ES-I3 (cell line): ENCODE data around the gene PCDHB12.
A peak's percentile ranks its signal among the peaks of the same experiment; 100 is the strongest.
"Not testable (repeated sequence)": the region's sequence is repeated elsewhere in the genome, so short reads cannot be mapped to it uniquely, and the experiment has no call there.

Source experiments
- H3K36me3 ChIP-seq: 2 replicates; pipeline ENCODE4 v1.6.1; 2013; ENCODE audit warnings: mild to moderate bottlenecking, low read length, control low read depth, moderate library complexity; ENCODE audit not compliant: insufficient read depth
- H3K4me1 ChIP-seq: 2 replicates; pipeline ENCODE4 v1.6.1; 2013; ENCODE audit warnings: mild to moderate bottlenecking, control low read depth, low read length; ENCODE audit not compliant: insufficient read depth
- H3K9ac ChIP-seq: 2 replicates; pipeline ENCODE4 v1.6.1; 2013; ENCODE audit warnings: low read depth, mild to moderate bottlenecking, low read length, moderate library complexity
- H3K9me3 ChIP-seq: 2 replicates; pipeline ENCODE4 v1.6.1; 2013; ENCODE audit warnings: mild to moderate bottlenecking, low read length, moderate library complexity; ENCODE audit not compliant: control insufficient read depth, insufficient read depth

Gene PCDHB12

DNA sequence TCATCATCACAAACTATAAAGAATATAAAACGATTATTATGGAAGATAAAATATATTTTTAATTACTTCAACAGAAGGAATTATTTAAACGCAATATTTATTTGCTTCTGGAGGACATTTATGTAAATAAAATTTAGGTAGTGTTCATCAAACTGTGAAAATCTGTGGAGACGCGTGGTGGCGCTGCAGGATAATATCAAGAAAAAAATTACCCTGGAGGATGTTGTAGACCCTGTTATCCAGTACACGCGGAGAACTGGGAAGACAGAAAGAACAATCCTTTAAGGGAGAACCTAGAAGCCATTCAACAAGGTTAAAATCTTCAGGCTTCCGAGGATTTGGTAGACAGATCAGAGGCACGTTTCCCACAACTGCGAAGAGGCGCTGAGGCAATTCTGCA lies at the start of gene PCDHB12:
Gene PCDHB12, plus strand, starts transcription at position 242 of the 400 bp plus-strand sequence. CDS start 189 bp downstream, outside the sequence.
- Histone ChIP-seq H3K36me3 (no peaks in the 10 kb centered on the region), H3K9ac (no peak within 1 kb of the TSS), H3K4me1 (no peaks in the 10 kb centered on the region), H3K9me3 (no peaks in the 10 kb centered on the region)

DNA sequence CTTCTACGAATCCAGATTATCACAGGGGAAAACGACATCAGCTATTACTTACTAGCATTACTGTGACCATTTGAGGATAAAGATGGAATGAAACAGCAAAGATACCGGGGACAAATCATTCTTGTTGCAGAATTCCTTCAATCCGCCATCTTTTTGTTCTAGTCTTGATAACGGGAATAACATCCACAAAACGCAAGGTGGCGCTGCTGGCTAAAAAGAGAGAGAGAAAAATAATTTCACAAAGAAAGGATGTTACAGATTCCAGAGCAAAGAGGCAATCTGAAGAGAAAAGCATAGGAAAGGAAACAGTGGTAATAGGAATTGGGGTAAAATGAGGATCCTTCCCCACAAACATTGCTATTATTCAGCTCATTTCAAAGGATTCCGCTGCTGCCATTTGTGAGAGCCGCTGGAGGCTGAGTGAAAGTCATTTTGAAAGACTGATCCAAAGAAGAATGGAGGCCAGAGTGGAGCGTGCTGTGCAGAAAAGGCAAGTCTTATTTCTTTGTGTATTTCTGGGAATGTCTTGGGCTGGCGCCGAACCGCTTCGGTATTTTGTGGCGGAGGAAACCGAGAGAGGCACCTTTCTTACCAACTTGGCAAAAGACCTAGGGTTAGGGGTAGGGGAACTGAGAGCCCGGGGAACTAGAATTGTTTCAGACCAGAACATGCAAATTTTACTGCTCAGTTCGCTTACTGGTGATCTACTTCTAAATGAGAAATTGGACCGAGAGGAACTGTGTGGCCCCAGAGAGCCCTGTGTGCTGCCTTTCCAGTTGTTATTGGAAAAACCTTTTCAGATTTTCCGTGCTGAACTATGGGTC lies 35.9 kb upstream of the PCDHB12 start, which contains the start of gene PCDHB7:
Gene PCDHB7, plus strand, starts transcription at position 264 of the 824 bp plus-strand sequence. Its CDS starts 192 bp downstream, at position 456.
- Histone ChIP-seq H3K9me3 (no peaks in the 10 kb centered on the region; the same call in 1 of the 2 replicates), H3K36me3 (no peaks in the 10 kb centered on the region), H3K4me1 (no peaks in the 10 kb centered on the region), H3K9ac (no peak within 1 kb of the TSS)

- H3K4me1 ChIP-seq, H3K36me3 ChIP-seq, H3K9me3 ChIP-seq, H3K9ac ChIP-seq: not testable (repeated sequence)
Measured at GRCh38 chr5:141174291-141175104, 34.0 kb upstream of the PCDHB12 start.

DNA sequence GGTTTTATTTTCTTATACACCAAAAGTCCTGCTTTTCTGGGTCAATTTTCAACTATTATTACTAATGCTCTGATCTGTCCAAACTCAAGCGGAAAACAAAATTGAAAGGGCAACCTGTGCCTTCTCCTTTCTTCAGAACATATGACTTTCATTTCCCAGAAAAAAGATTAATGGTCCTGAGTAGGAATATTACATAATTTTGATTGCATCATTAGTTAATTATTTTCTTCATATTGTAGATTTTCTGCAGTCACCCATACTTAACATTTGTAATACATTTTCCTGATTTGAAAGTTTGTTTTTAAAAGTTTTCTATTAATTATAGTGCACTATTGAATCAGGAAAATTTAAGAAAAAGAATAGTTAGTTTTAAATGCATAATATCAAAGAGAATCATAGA lies 32.6 kb upstream of the PCDHB12 start:
- H3K4me1 ChIP-seq, result no peaks in the 10 kb centered on the region
- no peaks in the 10 kb centered on the region; the same call in 1 of the 2 replicates for H3K9me3 ChIP-seq
- H3K9ac ChIP-seq, result no peak overlapping the region
- no peaks in the 10 kb centered on the region for H3K36me3 ChIP-seq

GRCh38 chr5:141177577-141178191 lies 30.8 kb upstream of the PCDHB12 start, which contains the start of gene PCDHB8:
Gene PCDHB8 (plus strand): TSS chr5:141177790. CDS start chr5:141178035, 245 bp downstream.
- H3K9me3 ChIP-seq, H3K9ac ChIP-seq, H3K4me1 ChIP-seq, H3K36me3 ChIP-seq: not testable (repeated sequence)

- not testable (repeated sequence) for H3K4me1 ChIP-seq, H3K9me3 ChIP-seq, H3K36me3 ChIP-seq, H3K9ac ChIP-seq
Measured at GRCh38 chr5:141179371-141179770, 29.1 kb upstream of the PCDHB12 start.

- H3K4me1 ChIP-seq, H3K9ac ChIP-seq, H3K9me3 ChIP-seq, H3K36me3 ChIP-seq: not testable (repeated sequence)
Measured at GRCh38 chr5:141179876-141180275, 28.6 kb upstream of the PCDHB12 start.

GRCh38 chr5:141180313-141180712 lies 28.2 kb upstream of the PCDHB12 start:
- no peaks in the 10 kb centered on the region for H3K36me3 ChIP-seq
- H3K4me1 ChIP-seq, result no peaks in the 10 kb centered on the region
- no peak overlapping the region for H3K9ac ChIP-seq
- H3K9me3 ChIP-seq, result 0 out of 2 replicates have a peak, but pooled peaks cover 3% of the 10 kb centered on the region

DNA sequence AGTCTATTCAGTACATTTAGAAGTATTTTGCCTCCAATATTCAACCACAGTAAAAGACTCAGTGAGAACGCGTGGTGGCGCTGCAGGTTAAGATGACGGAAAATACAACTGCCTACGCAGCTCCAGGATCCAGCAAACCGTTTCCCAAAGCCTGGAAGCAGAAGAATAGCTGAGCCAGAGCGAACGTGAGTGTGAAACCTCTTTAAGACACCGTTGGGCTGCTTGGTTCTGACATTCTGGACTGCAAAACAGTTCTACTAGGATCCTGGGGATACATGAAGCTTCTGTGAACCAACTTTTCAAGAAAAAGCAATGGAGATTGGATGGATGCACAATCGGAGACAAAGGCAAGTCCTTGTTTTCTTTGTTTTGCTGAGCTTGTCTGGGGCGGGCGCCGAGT lies 26.3 kb upstream of the PCDHB12 start, which contains the start of gene PCDHB16:
Gene PCDHB16, plus strand, starts transcription at position 140 of the 400 bp plus-strand sequence. Its CDS starts 173 bp downstream, at position 313.
- H3K36me3 ChIP-seq, result no peaks in the 10 kb centered on the region
- 0 out of 2 replicates have a peak, but pooled peaks cover 3% of the 10 kb centered on the region for H3K9me3 ChIP-seq
- H3K9ac ChIP-seq, result 0 out of 2 replicates have a peak within 1 kb of the TSS, but pooled peaks have one; percentile 0
- no peaks in the 10 kb centered on the region for H3K4me1 ChIP-seq

- not testable (repeated sequence) for H3K4me1 ChIP-seq, H3K9me3 ChIP-seq
Measured at GRCh38 chr5:141184117-141184855, 24.2 kb upstream of the PCDHB12 start.

GRCh38 chr5:141186897-141187512 lies 21.5 kb upstream of the PCDHB12 start, which contains the start of gene PCDHB9:
Gene PCDHB9 (plus strand): TSS chr5:141187161. CDS start chr5:141187319, 158 bp downstream.
- Histone ChIP-seq H3K36me3 (no peaks in the 10 kb centered on the region), H3K4me1 (no peaks in the 10 kb centered on the region), H3K9me3 (0 out of 2 replicates have a peak, but pooled peaks cover 3% of the 10 kb centered on the region), H3K9ac (no peak within 1 kb of the TSS)

More at GRCh38 chr5:141184117-141184855, 24.2 kb upstream of the PCDHB12 start:
- H3K36me3 ChIP-seq, H3K9ac ChIP-seq: not testable (repeated sequence)

- not testable (repeated sequence) for H3K4me1 ChIP-seq, H3K9me3 ChIP-seq, H3K9ac ChIP-seq, H3K36me3 ChIP-seq
Measured at GRCh38 chr5:141188682-141189081, 19.8 kb upstream of the PCDHB12 start.

- not testable (repeated sequence) for H3K9me3 ChIP-seq, H3K9ac ChIP-seq, H3K4me1 ChIP-seq, H3K36me3 ChIP-seq
Measured at GRCh38 chr5:141189131-141189530, 19.4 kb upstream of the PCDHB12 start.
